ENCODE data around the gene GPATCH4.
"Not testable (repeated sequence)": the region's sequence is repeated elsewhere in the genome, so short reads cannot be mapped to it uniquely, and the experiment has no call there.

Gene GPATCH4

GRCh38 chr1:156589546-156589945 lies 11.7 kb downstream of the GPATCH4 start:
- Mint-ChIP-seq H3K4me1 (peaks cover 35% of the 10 kb centered on the region), H3K27ac (no peak overlapping the region), H3K27me3 (peaks cover 3% of the 10 kb centered on the region), H3K9me3 (no peaks in the 10 kb centered on the region), H3K36me3 (no peaks in the 10 kb centered on the region), H3K4me3 (no peak overlapping the region)
- DNase-seq = no peak
- CTCF ChIA-PET = interaction anchor here (1.4 kb wide), 1 partner anchor 19 kb away, joined by 4 read pairs; no protein-coding TSS in a partner anchor

GRCh38 chr1:156587927-156588326 lies 13.4 kb downstream of the GPATCH4 start:
- CTCF ChIA-PET = interaction anchor here (1.6 to 2.5 kb wide), 2 partner anchors 21 to 107 kb away, joined by 7 to 13 read pairs; no protein-coding TSS in a partner anchor
- peaks cover 38% of the 10 kb centered on the region for H3K4me1 Mint-ChIP-seq
- H3K9me3 Mint-ChIP-seq, H3K4me3 Mint-ChIP-seq, H3K36me3 Mint-ChIP-seq, H3K27me3 Mint-ChIP-seq, H3K27ac Mint-ChIP-seq, DNase-seq: not testable (repeated sequence)

- no peaks in the 10 kb centered on the region for H3K36me3 Mint-ChIP-seq
- CTCF ChIA-PET = interaction anchor here (1.0 to 2.5 kb wide), 4 partner anchors 9 to 106 kb away, joined by 3 to 13 read pairs (median 8); no protein-coding TSS in a partner anchor
- peaks cover 39% of the 10 kb centered on the region for H3K4me1 Mint-ChIP-seq
- peaks cover 8% of the 10 kb centered on the region for H3K27me3 Mint-ChIP-seq
- H3K4me3 Mint-ChIP-seq = no peak overlapping the region
- no peak for DNase-seq
- no peak overlapping the region for H3K27ac Mint-ChIP-seq
- no peaks in the 10 kb centered on the region for H3K9me3 Mint-ChIP-seq
Observed at GRCh38 chr1:156586892-156587477, 14.3 kb downstream of the GPATCH4 start.

GRCh38 chr1:156586323-156586722 lies 15.0 kb downstream of the GPATCH4 start:
- no peak for DNase-seq
- CTCF ChIA-PET = interaction anchor here (1.0 to 2.5 kb wide), 7 partner anchors 10 to 106 kb away, joined by 3 to 13 read pairs (median 7); no protein-coding TSS in a partner anchor
- Mint-ChIP-seq H3K4me3 (no peak overlapping the region), H3K36me3 (no peaks in the 10 kb centered on the region), H3K9me3 (no peaks in the 10 kb centered on the region), H3K27ac (no peak overlapping the region), H3K27me3 (peaks cover 9% of the 10 kb centered on the region), H3K4me1 (peaks cover 40% of the 10 kb centered on the region)

GRCh38 chr1:156584813-156585212 lies 16.5 kb downstream of the GPATCH4 start:
- Mint-ChIP-seq H3K4me1 (peaks cover 33% of the 10 kb centered on the region), H3K9me3 (no peaks in the 10 kb centered on the region), H3K27ac (no peak overlapping the region), H3K27me3 (peaks cover 9% of the 10 kb centered on the region), H3K36me3 (no peaks in the 10 kb centered on the region), H3K4me3 (no peak overlapping the region)
- DNase-seq = no peak
- CTCF ChIA-PET = interaction anchor here (1.1 to 5.7 kb wide), 5 partner anchors 21 to 76 kb away, joined by 3 to 44 read pairs (median 4); no protein-coding TSS in a partner anchor

- H3K27me3 Mint-ChIP-seq = peaks cover 9% of the 10 kb centered on the region
- no peak overlapping the region for H3K27ac Mint-ChIP-seq
- H3K4me1 Mint-ChIP-seq = peaks cover 33% of the 10 kb centered on the region
- peak; percentile 86 for DNase-seq
- no peak overlapping the region for H3K4me3 Mint-ChIP-seq
- CTCF ChIA-PET = interaction anchor here (5.7 kb wide), 1 partner anchor 24 kb away, joined by 44 read pairs; no protein-coding TSS in a partner anchor
- H3K36me3 Mint-ChIP-seq = no peaks in the 10 kb centered on the region
- no peaks in the 10 kb centered on the region for H3K9me3 Mint-ChIP-seq
Observed at GRCh38 chr1:156583821-156584622, 17.3 kb downstream of the GPATCH4 start.

- CTCF ChIA-PET = interaction anchor here (0.7 to 5.7 kb wide), 16 partner anchors 9 to 197 kb away, joined by 3 to 44 read pairs (median 4); partner anchors contain the start of gene NAXE
- Mint-ChIP-seq H3K9me3 (no peaks in the 10 kb centered on the region), H3K4me3 (peak overlapping the region; percentile 73), H3K27ac (peak overlapping the region; percentile 90), H3K4me1 (peaks cover 33% of the 10 kb centered on the region), H3K27me3 (peaks cover 6% of the 10 kb centered on the region), H3K36me3 (no peaks in the 10 kb centered on the region)
- DNase-seq = no peak
Observed at GRCh38 chr1:156582388-156583017, 18.8 kb downstream of the GPATCH4 start.

GRCh38 chr1:156581661-156582387 lies 19.5 kb downstream of the GPATCH4 start:
- Mint-ChIP-seq H3K36me3 (no peaks in the 10 kb centered on the region), H3K27ac (peak overlapping the region; percentile 90), H3K9me3 (no peaks in the 10 kb centered on the region), H3K4me1 (peaks cover 30% of the 10 kb centered on the region), H3K4me3 (peak overlapping the region; percentile 73), H3K27me3 (peaks cover 6% of the 10 kb centered on the region)
- peak; percentile 42 for DNase-seq
- CTCF ChIA-PET = interaction anchor here (0.7 to 5.7 kb wide), 20 partner anchors 10 to 196 kb away, joined by 3 to 44 read pairs (median 4); partner anchors contain the start of genes CRABP2 and NAXE

GRCh38 chr1:156579472-156579871 lies 21.8 kb downstream of the GPATCH4 start, which contains the start of gene TTC24:
TSS of gene TTC24 (plus strand) at chr1:156579723. CDS start at chr1:156581365, 1,642 bp downstream.
- Mint-ChIP-seq H3K9me3 (no peaks in the 10 kb centered on the region), H3K27me3 (peaks cover 18% of the 10 kb centered on the region), H3K4me1 (peaks cover 21% of the 10 kb centered on the region), H3K36me3 (no peaks in the 10 kb centered on the region), H3K27ac (peak within 1 kb of the TSS; percentile 49), H3K4me3 (no peak within 1 kb of the TSS)
- no peak for DNase-seq
- CTCF ChIA-PET = interaction anchor here (0.7 to 2.2 kb wide), 5 partner anchors 29 to 194 kb away, joined by 3 to 5 read pairs (median 4); no protein-coding TSS in a partner anchor

GRCh38 chr1:156578055-156578454 lies 23.2 kb downstream of the GPATCH4 start:
- DNase-seq = no peak
- Mint-ChIP-seq H3K9me3 (no peaks in the 10 kb centered on the region), H3K27me3 (peaks cover 31% of the 10 kb centered on the region), H3K4me1 (peaks cover 14% of the 10 kb centered on the region), H3K36me3 (no peaks in the 10 kb centered on the region), H3K27ac (no peak overlapping the region), H3K4me3 (no peak overlapping the region)
- CTCF ChIA-PET = no interaction called here

GRCh38 chr1:156577550-156577949 lies 23.7 kb downstream of the GPATCH4 start:
- DNase-seq = no peak
- Mint-ChIP-seq H3K36me3 (no peaks in the 10 kb centered on the region), H3K27ac (no peak overlapping the region), H3K9me3 (no peaks in the 10 kb centered on the region), H3K27me3 (peaks cover 36% of the 10 kb centered on the region), H3K4me3 (no peak overlapping the region), H3K4me1 (peaks cover 14% of the 10 kb centered on the region)
- CTCF ChIA-PET = interaction anchor here (0.7 kb wide), 1 partner anchor 87 kb away, joined by 3 read pairs; no protein-coding TSS in a partner anchor

- DNase-seq = no peak
- CTCF ChIA-PET = interaction anchor here (1.2 to 1.6 kb wide), 2 partner anchors 94 to 189 kb away, joined by 4 to 6 read pairs; no protein-coding TSS in a partner anchor
- Mint-ChIP-seq H3K36me3 (peaks cover 8% of the 10 kb centered on the region), H3K27ac (no peak overlapping the region), H3K4me1 (peaks cover 24% of the 10 kb centered on the region), H3K4me3 (no peak overlapping the region), H3K27me3 (peaks cover 39% of the 10 kb centered on the region), H3K9me3 (no peaks in the 10 kb centered on the region)
Observed at GRCh38 chr1:156574039-156574633, 27.1 kb downstream of the GPATCH4 start.

- H3K36me3 Mint-ChIP-seq = peaks cover 12% of the 10 kb centered on the region
- CTCF ChIA-PET = interaction anchor here (1.0 to 2.2 kb wide), 2 partner anchors 10 to 92 kb away, joined by 3 to 8 read pairs; no protein-coding TSS in a partner anchor
- H3K9me3 Mint-ChIP-seq = no peaks in the 10 kb centered on the region
- DNase-seq = no peak
- peaks cover 39% of the 10 kb centered on the region for H3K27me3 Mint-ChIP-seq
- no peak overlapping the region for H3K27ac Mint-ChIP-seq
- H3K4me3 Mint-ChIP-seq = peak overlapping the region; percentile 86
- peaks cover 24% of the 10 kb centered on the region for H3K4me1 Mint-ChIP-seq
Observed at GRCh38 chr1:156572663-156573018, 28.6 kb downstream of the GPATCH4 start.
